GM18867 (cell line): ENCODE measurements around the gene BST1.

ENCODE experiments used
- ATAC-seq: cut with Tn5 transposase; IDR thresholded peaks from one replicate; pipeline ENCODE4 v1.9.1; 2021; ENCODE audit warnings: mild to moderate bottlenecking, moderate library complexity; ENCODE audit not compliant: unreplicated experiment

The BST1 gene

GRCh38 chr4:15702941-15703403 lies at the start of gene BST1:
Gene BST1, plus strand, starts transcription at chr4:15703065. Its CDS starts 80 bp downstream, at chr4:15703145.
- peak; percentile 67 for ATAC-seq

- no peak for ATAC-seq
These were observed 49.4 kb upstream of the BST1 start for GRCh38 chr4:15653420-15653819.

GRCh38 chr4:15653864-15654592 lies 48.8 kb upstream of the BST1 start:
- no peak for ATAC-seq

GRCh38 chr4:15654593-15655222 lies 48.2 kb upstream of the BST1 start:
- ATAC-seq, result peak; percentile 55

- peak; percentile 73 for ATAC-seq
These were observed 47.4 kb upstream of the BST1 start, which contains the start of gene FBXL5 for GRCh38 chr4:15655223-15656037. Gene FBXL5, minus strand, starts transcription at chr4:15655357. Its CDS starts 70 bp downstream, at chr4:15655287.

- no peak for ATAC-seq
These were observed 46.8 kb upstream of the BST1 start for GRCh38 chr4:15656038-15656470.

GRCh38 chr4:15657366-15657765 lies 45.5 kb upstream of the BST1 start:
- ATAC-seq, result no peak

GRCh38 chr4:15658136-15658770 lies 44.6 kb upstream of the BST1 start:
- no peak for ATAC-seq

GRCh38 chr4:15658781-15659180 lies 44.1 kb upstream of the BST1 start:
- no peak for ATAC-seq

- ATAC-seq, result no peak
These were observed 42.9 kb upstream of the BST1 start for GRCh38 chr4:15659768-15660570.

- ATAC-seq, result no peak
These were observed 37.0 kb upstream of the BST1 start for GRCh38 chr4:15665753-15666365.

- ATAC-seq, result no peak
These were observed 35.9 kb upstream of the BST1 start for GRCh38 chr4:15667006-15667405.

GRCh38 chr4:15668566-15669435 lies 34.1 kb upstream of the BST1 start:
- ATAC-seq, result no peak

- no peak for ATAC-seq
These were observed 32.3 kb upstream of the BST1 start for GRCh38 chr4:15670576-15670975.

- no peak for ATAC-seq
These were observed 30.8 kb upstream of the BST1 start for GRCh38 chr4:15672101-15672500.

- ATAC-seq, result no peak
These were observed 29.5 kb upstream of the BST1 start for GRCh38 chr4:15673337-15673736.

- no peak for ATAC-seq
These were observed 28.8 kb upstream of the BST1 start for GRCh38 chr4:15674046-15674445.

- no peak for ATAC-seq
These were observed 27.9 kb upstream of the BST1 start for GRCh38 chr4:15674926-15675325.

GRCh38 chr4:15675356-15675755 lies 27.5 kb upstream of the BST1 start:
- ATAC-seq, result no peak
